GM12874 (cell line): Measurements from ENCODE around the gene ADAMTSL4.

Experiments used
- TF ChIP-seq, protein P1 (sequence below): IDR thresholded peaks from 2 replicates; pipeline ENCODE4 v1.5.1; 2011; ENCODE audit warnings: low read depth, mild to moderate bottlenecking, control low read depth, low read length, moderate library complexity; ENCODE audit not compliant: insufficient read depth

Gene ADAMTSL4

DNA sequence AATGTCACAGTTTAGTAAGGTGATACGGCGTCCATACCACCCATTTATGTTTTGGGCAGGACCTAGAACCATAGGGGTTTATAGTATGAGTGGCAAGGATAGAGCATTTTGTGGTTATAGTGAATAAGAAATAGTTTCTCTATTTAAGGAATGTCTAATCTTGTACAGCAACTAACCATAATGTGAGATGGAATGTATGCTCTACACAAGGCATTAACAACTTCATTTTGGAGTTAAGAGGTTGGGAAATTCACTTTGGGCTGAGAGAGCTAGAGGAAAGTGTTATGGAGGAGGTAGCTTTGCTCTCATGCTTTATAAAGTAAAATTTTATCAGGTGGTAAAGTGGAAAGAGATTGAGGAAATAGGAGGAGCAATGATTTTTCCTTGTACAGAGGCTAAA is 33.2 kb downstream of the ADAMTSL4 start:
- TF ChIP-seq, protein P1, sequence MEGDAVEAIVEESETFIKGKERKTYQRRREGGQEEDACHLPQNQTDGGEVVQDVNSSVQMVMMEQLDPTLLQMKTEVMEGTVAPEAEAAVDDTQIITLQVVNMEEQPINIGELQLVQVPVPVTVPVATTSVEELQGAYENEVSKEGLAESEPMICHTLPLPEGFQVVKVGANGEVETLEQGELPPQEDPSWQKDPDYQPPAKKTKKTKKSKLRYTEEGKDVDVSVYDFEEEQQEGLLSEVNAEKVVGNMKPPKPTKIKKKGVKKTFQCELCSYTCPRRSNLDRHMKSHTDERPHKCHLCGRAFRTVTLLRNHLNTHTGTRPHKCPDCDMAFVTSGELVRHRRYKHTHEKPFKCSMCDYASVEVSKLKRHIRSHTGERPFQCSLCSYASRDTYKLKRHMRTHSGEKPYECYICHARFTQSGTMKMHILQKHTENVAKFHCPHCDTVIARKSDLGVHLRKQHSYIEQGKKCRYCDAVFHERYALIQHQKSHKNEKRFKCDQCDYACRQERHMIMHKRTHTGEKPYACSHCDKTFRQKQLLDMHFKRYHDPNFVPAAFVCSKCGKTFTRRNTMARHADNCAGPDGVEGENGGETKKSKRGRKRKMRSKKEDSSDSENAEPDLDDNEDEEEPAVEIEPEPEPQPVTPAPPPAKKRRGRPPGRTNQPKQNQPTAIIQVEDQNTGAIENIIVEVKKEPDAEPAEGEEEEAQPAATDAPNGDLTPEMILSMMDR, result no peak

DNA sequence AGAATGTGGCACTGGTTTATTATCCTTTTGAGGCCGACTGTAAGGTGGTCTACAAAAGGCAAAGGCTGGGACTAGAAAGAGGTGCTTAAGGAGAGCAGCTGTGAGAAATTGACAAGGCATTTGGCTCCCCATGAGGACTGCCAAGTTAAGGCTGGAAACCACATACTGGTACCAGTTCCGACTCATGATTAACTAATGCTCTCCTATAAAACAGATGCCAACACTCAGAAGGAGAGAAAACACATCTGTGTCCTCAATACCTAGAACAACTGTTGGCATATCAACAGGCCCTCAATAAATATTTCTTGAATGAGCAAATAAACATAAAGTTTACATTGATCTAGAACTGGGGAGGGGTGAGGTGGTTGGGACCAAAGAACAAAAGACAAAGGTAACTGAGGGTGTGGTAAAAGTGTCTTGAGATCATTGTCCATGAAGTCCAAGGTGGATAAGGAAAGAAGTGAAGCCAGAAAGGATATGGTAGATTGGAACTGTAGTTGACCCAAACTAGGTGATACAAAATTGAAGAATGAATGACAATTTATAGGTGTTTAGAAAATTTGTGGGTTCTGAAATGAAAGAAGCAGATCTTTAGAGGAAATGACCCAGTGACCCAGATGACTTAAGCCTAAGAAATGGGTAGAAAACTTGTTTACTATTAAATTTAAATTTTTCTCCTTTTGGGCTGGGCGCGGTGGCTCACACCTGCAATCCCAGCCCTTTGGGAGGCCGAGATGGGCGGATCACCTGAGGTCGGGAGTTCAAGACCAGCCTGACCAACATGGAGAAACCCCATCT is 47.1 kb downstream of the ADAMTSL4 start:
- TF ChIP-seq, protein P1, result no peak

DNA sequence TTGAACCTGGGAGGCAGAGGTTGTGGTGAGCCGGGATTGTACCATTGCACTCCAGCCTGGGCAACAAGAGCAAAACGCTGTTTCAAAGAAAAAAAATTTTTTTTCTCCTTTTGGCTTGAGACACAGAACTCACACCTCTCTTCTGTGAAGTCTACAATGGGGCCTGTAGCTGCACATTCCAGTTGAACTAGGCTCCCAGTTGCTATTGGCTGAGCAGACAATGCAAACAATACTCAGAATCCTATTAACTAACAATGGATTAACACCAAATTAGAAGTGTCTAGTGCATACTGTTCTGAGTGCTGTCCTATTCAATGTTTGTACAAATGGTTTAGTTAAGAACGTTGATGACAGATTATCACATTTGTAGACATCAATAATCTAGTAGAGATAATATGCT is 47.8 kb downstream of the ADAMTSL4 start:
- TF ChIP-seq, protein P1, result no peak

DNA sequence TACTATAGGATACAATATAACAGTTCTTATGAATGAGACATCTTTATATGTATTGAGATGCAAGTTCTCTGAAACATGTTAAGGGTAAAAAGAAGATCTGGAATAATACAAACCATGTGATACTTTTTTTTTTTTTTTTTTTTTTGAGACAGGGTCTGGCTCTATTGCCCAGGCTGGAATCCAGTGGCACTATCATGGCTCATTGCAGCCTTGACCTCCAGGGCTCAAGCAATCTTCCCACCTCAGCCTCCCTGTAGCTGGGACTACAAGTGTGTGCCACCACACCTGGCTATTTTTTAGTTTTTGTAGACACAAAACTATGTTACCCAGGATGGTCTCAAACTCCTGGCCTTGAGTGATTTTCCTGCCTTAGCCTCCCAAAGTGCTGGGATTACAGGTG is 52.3 kb downstream of the ADAMTSL4 start:
- TF ChIP-seq, protein P1, result no peak

DNA sequence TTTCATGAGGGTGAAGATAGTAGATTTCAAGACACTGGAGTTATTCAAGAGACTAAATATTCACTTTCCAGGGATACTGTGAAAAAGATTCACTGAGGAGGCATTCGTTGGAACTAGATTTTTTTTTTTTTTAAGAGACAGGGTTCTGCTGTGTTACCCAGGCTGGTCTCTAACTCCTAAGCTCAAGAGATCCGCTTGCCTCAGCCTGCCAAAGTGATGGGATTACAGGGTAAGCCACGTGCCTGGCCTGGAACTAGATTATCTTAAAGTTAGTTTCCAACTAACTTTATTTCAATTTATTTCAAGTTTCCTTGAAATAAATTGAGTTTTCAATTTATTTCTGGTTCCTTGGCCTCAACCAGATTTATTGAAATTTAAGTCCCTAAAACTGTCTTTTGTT is 54.5 kb downstream of the ADAMTSL4 start:
- TF ChIP-seq, protein P1, result no peak

DNA sequence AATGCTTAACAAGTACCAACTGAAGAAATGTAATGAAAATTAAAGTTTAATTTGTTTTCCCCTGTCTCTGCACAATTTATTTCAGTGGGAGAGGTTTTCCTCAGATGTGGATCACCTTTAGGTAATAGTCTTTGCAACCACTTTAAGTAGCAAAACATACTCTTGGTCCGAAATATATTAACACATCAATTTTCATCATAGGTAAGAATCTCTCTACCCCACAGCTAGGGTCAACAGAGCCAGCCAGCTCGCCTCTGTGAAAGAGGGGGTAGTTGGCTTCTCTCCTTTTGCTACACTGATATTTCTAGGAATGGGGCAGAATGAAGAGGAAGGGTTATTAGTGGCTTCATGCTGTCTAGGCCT is 55.0 kb downstream of the ADAMTSL4 start:
- TF ChIP-seq, protein P1, result no peak

DNA sequence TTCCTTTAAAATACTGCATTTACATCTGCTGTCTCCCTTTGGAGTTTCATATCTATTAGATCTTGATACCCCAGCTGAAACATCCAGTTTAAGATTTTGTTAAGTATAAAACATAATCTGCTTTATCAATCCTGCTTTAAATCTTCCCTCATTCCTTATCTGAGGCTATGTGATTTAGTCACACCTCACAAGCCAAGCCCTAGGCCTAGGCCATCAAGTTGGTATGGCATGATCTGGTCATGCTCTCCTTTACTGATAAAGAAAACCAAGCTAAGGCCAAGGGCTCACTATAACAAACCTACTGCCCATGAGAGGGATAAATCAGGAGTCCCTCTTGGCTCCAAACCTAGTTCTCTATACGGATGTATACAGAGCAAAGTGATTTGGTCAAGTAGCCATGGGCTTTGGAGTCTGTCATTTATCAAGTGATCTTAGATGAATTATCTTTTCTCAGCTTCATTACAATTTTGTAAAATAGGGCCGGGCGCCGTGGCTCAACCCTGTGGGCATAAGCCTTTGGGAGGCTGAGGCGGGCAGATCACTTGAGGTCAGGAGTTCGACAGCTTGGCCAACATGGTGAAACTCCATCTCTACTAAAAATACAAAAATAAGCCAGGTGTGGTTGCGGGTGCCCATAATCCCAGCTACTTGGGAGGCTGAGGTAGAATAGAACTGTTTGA is 57.4 kb downstream of the ADAMTSL4 start:
- TF ChIP-seq, protein P1, result no peak
